ENCODE results near the gene CHI3L2. TPM values are rescaled to one million over a fixed set of nuclear protein-coding genes. Genes with fewer than 3 reads are reported as not detected.

Gene CHI3L2
- total and polyA plus RNA-seq, 8 donors: 1.4 to 28.1 (median 2.8) TPM; not detected in 3

DNA sequence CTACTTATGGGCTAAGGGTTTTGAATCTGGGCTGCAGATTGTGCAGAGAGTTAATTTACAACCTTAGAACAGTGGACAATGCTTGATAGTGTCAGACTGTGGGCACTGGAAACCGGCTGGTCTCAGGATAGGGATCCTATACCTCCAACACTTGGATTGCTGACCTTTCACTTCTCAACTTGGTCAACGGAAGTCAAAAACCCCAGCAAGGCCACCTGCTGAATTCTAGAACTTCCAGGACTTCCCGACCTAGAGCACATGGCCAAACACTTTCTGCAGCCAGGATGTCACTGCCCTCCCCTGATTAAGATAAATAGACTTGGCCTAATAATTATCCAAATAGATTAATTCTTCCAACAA lies 26.7 kb upstream of the CHI3L2 start:
- no peak for DNase-seq
- H3K27me3 ChIP-seq: peaks cover 0 to 21% (median 0%) of the 10 kb centered on the region in 3 donors
- peak in 1 of 3 donors; percentile 2 for TF ChIP-seq POLR2AphosphoS5 (IDR thresholded peaks at IDR 0.05)
- TF ChIP-seq CTCF (IDR thresholded peaks at IDR 0.05): no peak
- TF ChIP-seq EP300 (IDR thresholded peaks at IDR 0.05): no peak
- no peak for TF ChIP-seq POLR2A (IDR thresholded peaks at IDR 0.05)
- intact Hi-C loops (cut with DNase I; ENCODE audit: low total_unique reads): no loop called here
- H3K36me3 ChIP-seq: peaks cover 17 to 31% (median 25%) of the 10 kb centered on the region in 4 donors
- no peaks in the 10 kb centered on the region for H3K9me3 ChIP-seq
- H3K4me3 ChIP-seq: peak overlapping the region in 3 of 4 donors; percentile 23 to 40 (median 38)
- 14 to 48% (median 33%) methylated on average over 3 of the region's 3 CpGs for WGBS, 5 donors
- peaks cover 52 to 92% (median 67%) of the 10 kb centered on the region in 4 donors for H3K4me1 ChIP-seq
- H3K27ac ChIP-seq: peak overlapping the region; percentile 73 to 97 (median 93)

DNA sequence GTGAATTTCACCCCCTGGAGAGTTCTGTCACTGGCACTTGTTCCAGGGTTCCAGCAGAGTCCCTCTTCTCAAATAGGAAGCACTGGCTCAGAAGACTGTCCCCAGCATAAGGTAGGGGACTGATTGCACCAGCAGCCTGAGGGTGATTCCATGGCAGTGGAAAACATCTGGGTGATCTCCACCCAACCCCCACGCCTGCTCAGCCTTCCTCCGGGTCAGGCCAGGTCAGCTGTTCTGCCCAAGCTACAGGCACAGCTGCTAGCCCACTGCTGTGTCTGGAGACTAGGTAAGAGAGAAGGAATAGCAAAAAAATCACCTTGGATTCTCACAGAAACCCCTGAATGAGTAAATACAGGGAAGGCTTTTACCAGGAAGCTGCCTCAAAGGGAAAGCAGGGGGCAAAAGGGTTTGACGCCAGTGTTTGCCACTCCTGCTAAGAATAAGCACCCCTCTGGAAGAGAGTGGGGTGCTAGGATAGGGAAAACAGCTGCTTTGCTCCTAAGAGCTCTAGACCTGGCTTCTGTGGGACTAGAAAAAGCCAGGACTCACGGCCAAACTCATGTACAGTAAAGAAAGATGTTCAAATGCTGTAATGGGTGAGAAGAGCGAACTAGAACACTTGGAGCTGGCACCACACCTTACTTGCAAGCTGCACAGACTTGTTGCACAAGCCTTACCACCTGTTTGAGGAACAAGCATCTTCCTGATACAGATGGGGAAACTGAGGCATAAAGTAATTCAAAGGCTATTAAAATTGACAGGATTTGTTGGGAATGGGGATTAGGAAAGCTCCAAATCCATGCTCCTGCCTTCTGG lies 26.0 kb upstream of the CHI3L2 start:
- no peak for DNase-seq
- H3K4me1 ChIP-seq: peaks cover 45 to 90% (median 66%) of the 10 kb centered on the region in 4 donors
- intact Hi-C loops (cut with DNase I; ENCODE audit: low total_unique reads): no loop called here
- peaks cover 0 to 21% (median 0%) of the 10 kb centered on the region in 3 donors for H3K27me3 ChIP-seq
- TF ChIP-seq POLR2AphosphoS5 (IDR thresholded peaks at IDR 0.05): no peak
- no peak for TF ChIP-seq POLR2A (IDR thresholded peaks at IDR 0.05)
- no peak for TF ChIP-seq EP300 (IDR thresholded peaks at IDR 0.05)
- TF ChIP-seq CTCF (IDR thresholded peaks at IDR 0.05): no peak
- H3K27ac ChIP-seq: peak overlapping the region; percentile 73 to 97 (median 93)
- peaks cover 13 to 24% (median 18%) of the 10 kb centered on the region in 4 donors for H3K36me3 ChIP-seq
- H3K4me3 ChIP-seq: peak overlapping the region in 1 of 4 donors; percentile 40
- H3K9me3 ChIP-seq: no peaks in the 10 kb centered on the region
- WGBS, 5 donors: 46 to 60% (median 49%) methylated on average over 5 of the region's 5 CpGs

DNA sequence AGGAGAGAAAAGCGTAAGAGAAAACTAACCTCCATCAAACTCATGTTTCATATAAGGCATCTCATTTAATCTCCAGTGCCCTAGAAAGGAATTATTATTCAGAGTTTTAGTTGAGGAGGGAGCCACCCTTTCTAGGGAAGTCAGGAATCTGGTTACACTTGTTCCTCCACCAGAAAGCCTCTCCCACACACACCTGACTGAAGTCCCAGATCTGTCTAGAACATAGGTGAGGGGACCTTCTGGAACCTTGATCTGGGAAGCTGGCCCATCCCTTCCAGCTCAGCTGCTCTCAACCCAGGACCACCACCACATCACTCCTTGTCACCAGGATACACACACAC lies 25.2 kb upstream of the CHI3L2 start:
- DNase-seq: peak; percentile 48 to 87
- 84 to 100% (median 88%) methylated on average over 1 of the region's 1 CpG for WGBS, 5 donors

GRCh38 chr1:111202707-111203623 lies 24.5 kb upstream of the CHI3L2 start:
- Histone ChIP-seq H3K36me3 (peaks cover 0 to 9% (median 5%) of the 10 kb centered on the region in 4 donors), H3K27ac (peak overlapping the region; percentile 92 to 97 (median 96)), H3K4me1 (peaks cover 43 to 77% (median 63%) of the 10 kb centered on the region in 4 donors), H3K4me3 (peak overlapping the region; percentile 57 to 76 (median 72)), H3K9me3 (no peaks in the 10 kb centered on the region), H3K27me3 (peaks cover 0 to 21% (median 0%) of the 10 kb centered on the region in 3 donors)
- DNase-seq: peak in 1 of 2 donors; percentile 56
- TF ChIP-seq CTCF (IDR thresholded peaks at IDR 0.05): no peak
- no peak for TF ChIP-seq EP300 (IDR thresholded peaks at IDR 0.05)
- TF ChIP-seq POLR2A (IDR thresholded peaks at IDR 0.05): no peak
- no peak for TF ChIP-seq POLR2AphosphoS5 (IDR thresholded peaks at IDR 0.05)
- WGBS, 5 donors: 27 to 72% (median 43%) methylated on average over 4 of the region's 4 CpGs
- intact Hi-C loops (cut with DNase I; ENCODE audit: low total_unique reads): no loop called here

More for the DNA sequence above, 25.2 kb upstream of the CHI3L2 start:
- H3K36me3 ChIP-seq: peaks cover 5 to 16% (median 10%) of the 10 kb centered on the region in 4 donors
- H3K27me3 ChIP-seq: peaks cover 0 to 21% (median 0%) of the 10 kb centered on the region in 3 donors
- peak overlapping the region; percentile 92 to 97 (median 96) for H3K27ac ChIP-seq
- intact Hi-C loops (cut with DNase I; ENCODE audit: low total_unique reads): no loop called here
- peak overlapping the region in 1 of 4 donors; percentile 69 for H3K4me3 ChIP-seq
- no peaks in the 10 kb centered on the region for H3K9me3 ChIP-seq
- TF ChIP-seq POLR2AphosphoS5 (IDR thresholded peaks at IDR 0.05) (peak in 2 of 3 donors; percentile 36 to 37), POLR2A (IDR thresholded peaks at IDR 0.05) (no peak)
- H3K4me1 ChIP-seq: peaks cover 43 to 84% (median 65%) of the 10 kb centered on the region in 4 donors

All from stomach (tissue), 9 donors.